Esophagus squamous epithelium (tissue), 5 donors: ENCODE data around the gene HHIP. TPM values are rescaled to one million over a fixed set of nuclear protein-coding genes. Genes with fewer than 3 reads are reported as not detected.

Experiments used
- DNase-seq: peaks from one replicate; lab custom pipeline; 2025; lab: John Stamatoyannopoulos, UW
- H3K27ac ChIP-seq, 4 donors: fragments of 200-600 bp; sonication (generic); one replicate each; pipeline ENCODE4 v1.5.1; 2016 to 2019; ENCODE audit warnings: mild to moderate bottlenecking in 1 of 4
- H3K27me3 ChIP-seq, 4 donors: fragments of 200-600 bp; sonication (generic); 1 replicate in 3 of 4; 2 replicates in 1 of 4; pipeline versions ENCODE4 v1.5.1 to v1.6.0; 2017 to 2021; ENCODE audit warnings: antibody characterized with exemption in 1 of 4
- H3K36me3 ChIP-seq, 3 donors: fragments of 200-600 bp; sonication (generic); one replicate each; pipeline ENCODE4 v1.5.1; 2016 to 2019
- H3K4me1 ChIP-seq, 3 donors: fragments of 200-600 bp; sonication (generic); one replicate each; pipeline ENCODE4 v1.5.1; 2017 to 2019
- H3K4me3 ChIP-seq, 4 donors: fragments of 200-600 bp; sonication (generic); 1 replicate in 3 of 4; 2 replicates in 1 of 4; pipeline ENCODE4 v1.5.1; 2016 to 2019; ENCODE audit warnings: mild to moderate bottlenecking in 2 of 4, moderate library complexity in 1 of 4
- H3K9me3 ChIP-seq, 3 donors: fragments of 200-600 bp; sonication (generic); one replicate each; pipeline ENCODE4 v1.5.1; 2016 to 2019
- CTCF ChIP-seq, 6 experiments: fragments of 450-650 bp in 4 of 6; fragments of 200-600 bp in 2 of 6; sonication (generic) in 2 of 6; IDR thresholded peaks; one replicate each; pipeline ENCODE4 v1.5.1; 2016 to 2019; ENCODE audit warnings: antibody characterized with exemption in 6 of 6, mild to moderate bottlenecking in 4 of 6, moderate library complexity in 4 of 6
- POLR2A ChIP-seq, 4 donors: fragments of 450-650 bp; IDR thresholded peaks; one replicate each; pipeline ENCODE4 v1.6.1; 2017; ENCODE audit warnings: antibody characterized with exemption in 4 of 4, mild to moderate bottlenecking in 4 of 4, moderate library complexity in 3 of 4
- WGBS, 2 donors: methylation state at CpG; one replicate each; pipeline ENCODE4 v1.1.5; 2018; 5-methylcytosine and 5-hydroxymethylcytosine counted together
- intact Hi-C: fragments of 100-400 bp; cut with DNase I; formaldehyde crosslinking; loops from one replicate; pipeline ENCODE4 v1.15.0; 2022
- total RNA-seq, 4 donors: library from RNA; depleted of rRNA; stranded (reverse); fragments of >200 nt; gene quantifications; one replicate each; pipeline ENCODE4 v1.1.0, GENCODE V29; 2016
- donor health status: DM: yes; HTN: yes; CAD: no.

Gene HHIP
- total RNA-seq: not detected

- intact Hi-C loops: no loop called here
- H3K9me3 ChIP-seq: no peaks in the 10 kb centered on the region
- 0 to 2% methylated on average over 21 to 22 of the region's 79 CpGs for WGBS, 2 donors
- no peak for TF ChIP-seq CTCF (IDR thresholded peaks at IDR 0.05)
- no peak for TF ChIP-seq POLR2A (IDR thresholded peaks at IDR 0.05)
- H3K4me3 ChIP-seq: peak within 1 kb of the TSS; percentile 19 to 63 (median 42)
- H3K36me3 ChIP-seq: no peaks in the 10 kb centered on the region
- peaks cover 8 to 25% (median 14%) of the 10 kb centered on the region in 3 donors for H3K4me1 ChIP-seq
- H3K27me3 ChIP-seq: peaks cover 0 to 61% (median 12%) of the 10 kb centered on the region in 4 donors
- H3K27ac ChIP-seq: no peak within 1 kb of the TSS
- no peak for DNase-seq
Measured at GRCh38 chr4:144645631-144646522, at the start of gene HHIP. TSS of gene HHIP (plus strand) at chr4:144646156. CDS start at chr4:144646676, 520 bp downstream.

GRCh38 chr4:144597171-144597570 is 48.8 kb upstream of the HHIP start:
- intact Hi-C loops: no loop called here
- Histone ChIP-seq H3K27me3 (no peaks in the 10 kb centered on the region), H3K27ac (no peak overlapping the region), H3K4me1 (no peaks in the 10 kb centered on the region), H3K36me3 (no peaks in the 10 kb centered on the region), H3K4me3 (no peak overlapping the region), H3K9me3 (no peaks in the 10 kb centered on the region)
- DNase-seq: no peak
- TF ChIP-seq POLR2A (IDR thresholded peaks at IDR 0.05) (no peak), CTCF (IDR thresholded peaks at IDR 0.05) (no peak)
- whole genome bisulfite sequencing, 2 donors: 85 to 93% methylated on average over 4 of the region's 4 CpGs

DNA sequence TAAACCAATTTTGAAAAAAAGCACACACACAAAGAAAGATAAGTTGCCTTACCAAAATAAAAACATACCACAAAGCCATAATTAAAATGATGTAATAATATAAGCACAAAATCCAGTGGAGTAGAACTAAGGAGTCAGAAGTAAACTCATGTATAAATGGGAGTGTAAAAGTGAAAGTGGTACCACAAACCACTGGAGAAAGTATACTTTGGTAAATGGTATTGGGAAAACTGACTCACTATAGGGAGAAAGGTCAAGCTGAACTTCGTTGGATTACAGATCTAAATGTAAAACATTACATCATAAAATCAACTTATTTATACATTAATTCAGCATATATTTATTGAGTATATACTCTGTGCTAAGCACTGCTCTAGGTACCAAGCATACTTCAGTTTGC is 46.3 kb upstream of the HHIP start:
- Histone ChIP-seq H3K36me3 (no peaks in the 10 kb centered on the region), H3K9me3 (no peaks in the 10 kb centered on the region), H3K27me3 (no peaks in the 10 kb centered on the region), H3K4me1 (no peaks in the 10 kb centered on the region), H3K4me3 (no peak overlapping the region), H3K27ac (no peak overlapping the region)
- no peak for DNase-seq
- 24% methylated on average over 1 of the region's 1 CpG for WGBS, 2 donors
- intact Hi-C loops: no loop called here
- TF ChIP-seq POLR2A (IDR thresholded peaks at IDR 0.05) (no peak), CTCF (IDR thresholded peaks at IDR 0.05) (no peak)

GRCh38 chr4:144611850-144612249 is 34.1 kb upstream of the HHIP start:
- Histone ChIP-seq H3K27ac (no peak overlapping the region), H3K36me3 (no peaks in the 10 kb centered on the region), H3K4me3 (no peak overlapping the region), H3K27me3 (no peaks in the 10 kb centered on the region), H3K9me3 (no peaks in the 10 kb centered on the region), H3K4me1 (no peaks in the 10 kb centered on the region)
- intact Hi-C loops: no loop called here
- no peak for DNase-seq
- TF ChIP-seq POLR2A (IDR thresholded peaks at IDR 0.05) (no peak), CTCF (IDR thresholded peaks at IDR 0.05) (no peak)

- Histone ChIP-seq H3K4me1 (no peaks in the 10 kb centered on the region), H3K4me3 (no peak overlapping the region), H3K9me3 (no peaks in the 10 kb centered on the region), H3K27ac (no peak overlapping the region), H3K36me3 (no peaks in the 10 kb centered on the region), H3K27me3 (no peaks in the 10 kb centered on the region)
- intact Hi-C loops: no loop called here
- no peak for DNase-seq
- WGBS, 2 donors: 41 to 42% methylated on average over 3 of the region's 3 CpGs
- TF ChIP-seq POLR2A (IDR thresholded peaks at IDR 0.05): no peak
- no peak for TF ChIP-seq CTCF (IDR thresholded peaks at IDR 0.05)
Measured at GRCh38 chr4:144614850-144615585, 30.9 kb upstream of the HHIP start.
